Ishikawa (cell line): ENCODE results near the gene CFAP20DC.

Experiments used
- CEBPB ChIP-seq: IDR thresholded peaks from 2 replicates; pipeline ENCODE4 v1.6.1; 2012
- CREB1 ChIP-seq: IDR thresholded peaks from 2 replicates; pipeline ENCODE4 v1.6.1; 2012; ENCODE audit warnings: low read depth
- EGR1 ChIP-seq: IDR thresholded peaks from 2 replicates; pipeline ENCODE4 v1.6.1; 2012
- EP300 ChIP-seq: IDR thresholded peaks from 2 replicates; pipeline ENCODE4 v1.6.1; 2012; ENCODE audit warnings: borderline replicate concordance
- FOXM1 ChIP-seq: IDR thresholded peaks from 2 replicates; pipeline ENCODE4 v1.6.1; 2012; ENCODE audit warnings: low read depth, borderline replicate concordance
- NFIC ChIP-seq: IDR thresholded peaks from 2 replicates; pipeline ENCODE4 v1.6.1; 2012
- RAD21 ChIP-seq: IDR thresholded peaks from 2 replicates; pipeline ENCODE4 v1.6.1; 2012; ENCODE audit warnings: low read depth
- TAF1 ChIP-seq: IDR thresholded peaks from 2 replicates; pipeline ENCODE4 v1.6.1; 2012; ENCODE audit warnings: low read depth, mild to moderate bottlenecking
- TCF12 ChIP-seq: IDR thresholded peaks from 2 replicates; pipeline ENCODE4 v1.6.1; 2012; ENCODE audit warnings: low read depth
- TEAD4 ChIP-seq: IDR thresholded peaks from 2 replicates; pipeline ENCODE4 v1.6.1; 2012
- YY1 ChIP-seq: IDR thresholded peaks from 2 replicates; pipeline ENCODE4 v1.6.1; 2012; ENCODE audit warnings: low read depth
- ZBTB7A ChIP-seq: IDR thresholded peaks from 2 replicates; pipeline ENCODE4 v1.6.1; 2012; ENCODE audit warnings: low read depth
- TF ChIP-seq, protein P1 (sequence below): IDR thresholded peaks from 2 replicates; pipeline ENCODE4 v1.6.1; 2012
- TF ChIP-seq, protein P2 (sequence below): IDR thresholded peaks from 2 replicates; pipeline ENCODE4 v1.6.1; 2012
- TF ChIP-seq, protein P3 (sequence below): IDR thresholded peaks from 2 replicates; pipeline ENCODE4 v1.6.1; 2012; ENCODE audit warnings: low read depth, mild to moderate bottlenecking

CFAP20DC gene

DNA sequence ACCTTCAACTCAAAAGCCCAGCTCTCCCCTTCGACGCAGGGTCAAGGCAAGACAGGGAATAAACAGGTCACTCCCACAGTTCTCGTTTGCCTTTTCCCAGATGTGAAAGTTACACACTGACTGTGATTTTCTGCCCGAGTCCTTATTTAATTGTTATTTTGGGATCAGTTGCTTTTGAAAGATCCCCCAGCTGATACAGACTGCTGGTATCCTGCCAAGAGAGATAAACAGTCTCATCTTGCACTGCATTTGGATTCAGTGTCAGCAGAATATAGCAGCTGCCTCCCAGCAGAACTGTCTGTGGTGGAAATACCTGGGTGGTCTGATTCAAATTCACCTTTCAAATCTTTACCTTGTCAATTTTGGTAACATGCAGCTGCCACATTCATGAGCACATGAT lies 327.3 kb downstream of the CFAP20DC start:
- TF ChIP-seq TAF1: no peak
- TF ChIP-seq ZBTB7A: no peak
- no peak for TF ChIP-seq EP300
- no peak for TF ChIP-seq RAD21
- TF ChIP-seq, protein P1, sequence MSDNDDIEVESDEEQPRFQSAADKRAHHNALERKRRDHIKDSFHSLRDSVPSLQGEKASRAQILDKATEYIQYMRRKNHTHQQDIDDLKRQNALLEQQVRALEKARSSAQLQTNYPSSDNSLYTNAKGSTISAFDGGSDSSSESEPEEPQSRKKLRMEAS: no peak
- TF ChIP-seq, protein P2, sequence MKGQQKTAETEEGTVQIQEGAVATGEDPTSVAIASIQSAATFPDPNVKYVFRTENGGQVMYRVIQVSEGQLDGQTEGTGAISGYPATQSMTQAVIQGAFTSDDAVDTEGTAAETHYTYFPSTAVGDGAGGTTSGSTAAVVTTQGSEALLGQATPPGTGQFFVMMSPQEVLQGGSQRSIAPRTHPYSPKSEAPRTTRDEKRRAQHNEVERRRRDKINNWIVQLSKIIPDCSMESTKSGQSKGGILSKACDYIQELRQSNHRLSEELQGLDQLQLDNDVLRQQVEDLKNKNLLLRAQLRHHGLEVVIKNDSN: no peak
- TF ChIP-seq TCF12: no peak
- no peak for TF ChIP-seq CREB1
- no peak for TF ChIP-seq NFIC

DNA sequence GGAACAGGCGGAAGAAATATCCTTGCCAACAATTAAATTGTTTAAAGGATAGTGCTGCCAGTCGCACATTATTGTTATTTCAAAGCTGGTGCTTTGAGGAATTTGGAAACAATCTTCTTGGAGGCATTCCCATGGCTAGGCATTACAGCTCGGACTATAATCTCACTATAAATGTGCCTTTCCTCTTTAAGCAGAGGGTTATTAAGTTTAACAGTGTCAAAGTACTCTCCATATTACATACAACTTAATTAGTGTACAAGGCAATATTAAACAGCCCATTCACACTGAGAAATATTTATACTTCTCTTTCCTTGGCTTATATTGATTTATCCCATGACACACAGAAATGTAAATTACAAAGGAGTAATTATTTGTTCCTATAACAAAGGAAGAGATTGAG lies 329.3 kb downstream of the CFAP20DC start:
- no peak for TF ChIP-seq NFIC
- TF ChIP-seq EP300: no peak
- TF ChIP-seq ZBTB7A: no peak
- TF ChIP-seq, protein P1: no peak
- TF ChIP-seq FOXM1: no peak
- TF ChIP-seq TAF1: no peak
- TF ChIP-seq, protein P3, sequence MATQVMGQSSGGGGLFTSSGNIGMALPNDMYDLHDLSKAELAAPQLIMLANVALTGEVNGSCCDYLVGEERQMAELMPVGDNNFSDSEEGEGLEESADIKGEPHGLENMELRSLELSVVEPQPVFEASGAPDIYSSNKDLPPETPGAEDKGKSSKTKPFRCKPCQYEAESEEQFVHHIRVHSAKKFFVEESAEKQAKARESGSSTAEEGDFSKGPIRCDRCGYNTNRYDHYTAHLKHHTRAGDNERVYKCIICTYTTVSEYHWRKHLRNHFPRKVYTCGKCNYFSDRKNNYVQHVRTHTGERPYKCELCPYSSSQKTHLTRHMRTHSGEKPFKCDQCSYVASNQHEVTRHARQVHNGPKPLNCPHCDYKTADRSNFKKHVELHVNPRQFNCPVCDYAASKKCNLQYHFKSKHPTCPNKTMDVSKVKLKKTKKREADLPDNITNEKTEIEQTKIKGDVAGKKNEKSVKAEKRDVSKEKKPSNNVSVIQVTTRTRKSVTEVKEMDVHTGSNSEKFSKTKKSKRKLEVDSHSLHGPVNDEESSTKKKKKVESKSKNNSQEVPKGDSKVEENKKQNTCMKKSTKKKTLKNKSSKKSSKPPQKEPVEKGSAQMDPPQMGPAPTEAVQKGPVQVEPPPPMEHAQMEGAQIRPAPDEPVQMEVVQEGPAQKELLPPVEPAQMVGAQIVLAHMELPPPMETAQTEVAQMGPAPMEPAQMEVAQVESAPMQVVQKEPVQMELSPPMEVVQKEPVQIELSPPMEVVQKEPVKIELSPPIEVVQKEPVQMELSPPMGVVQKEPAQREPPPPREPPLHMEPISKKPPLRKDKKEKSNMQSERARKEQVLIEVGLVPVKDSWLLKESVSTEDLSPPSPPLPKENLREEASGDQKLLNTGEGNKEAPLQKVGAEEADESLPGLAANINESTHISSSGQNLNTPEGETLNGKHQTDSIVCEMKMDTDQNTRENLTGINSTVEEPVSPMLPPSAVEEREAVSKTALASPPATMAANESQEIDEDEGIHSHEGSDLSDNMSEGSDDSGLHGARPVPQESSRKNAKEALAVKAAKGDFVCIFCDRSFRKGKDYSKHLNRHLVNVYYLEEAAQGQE: no peak
- TF ChIP-seq CREB1: no peak
- no peak for TF ChIP-seq EGR1

DNA sequence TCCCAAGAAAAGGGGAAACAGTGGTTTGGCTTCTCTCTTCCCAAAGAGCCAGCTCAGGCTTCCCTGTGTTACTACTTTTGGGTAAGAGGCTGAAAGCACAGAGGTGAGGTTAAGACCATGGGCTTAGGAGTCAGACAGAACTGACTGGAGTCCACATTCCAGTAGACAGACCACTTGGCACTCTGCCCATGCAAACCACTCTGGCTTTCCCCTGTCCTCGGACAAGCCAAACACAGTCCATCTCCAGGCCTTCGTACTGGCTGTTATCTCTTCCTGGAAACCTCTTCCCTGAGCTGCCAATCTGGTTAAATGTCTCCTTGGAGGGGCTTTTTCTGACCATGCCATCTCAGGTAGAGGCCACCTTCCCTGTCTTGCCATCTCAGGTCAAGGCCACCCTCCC lies 330.1 kb downstream of the CFAP20DC start:
- TF ChIP-seq EGR1 (no peak), CREB1 (no peak), TCF12 (no peak), RAD21 (no peak), NFIC (no peak), ZBTB7A (no peak), TEAD4 (no peak), FOXM1 (no peak), TAF1 (no peak), YY1 (no peak), EP300 (no peak), CEBPB (no peak)
- TF ChIP-seq, protein P1: no peak
- TF ChIP-seq, protein P2: no peak
- TF ChIP-seq, protein P3: no peak

DNA sequence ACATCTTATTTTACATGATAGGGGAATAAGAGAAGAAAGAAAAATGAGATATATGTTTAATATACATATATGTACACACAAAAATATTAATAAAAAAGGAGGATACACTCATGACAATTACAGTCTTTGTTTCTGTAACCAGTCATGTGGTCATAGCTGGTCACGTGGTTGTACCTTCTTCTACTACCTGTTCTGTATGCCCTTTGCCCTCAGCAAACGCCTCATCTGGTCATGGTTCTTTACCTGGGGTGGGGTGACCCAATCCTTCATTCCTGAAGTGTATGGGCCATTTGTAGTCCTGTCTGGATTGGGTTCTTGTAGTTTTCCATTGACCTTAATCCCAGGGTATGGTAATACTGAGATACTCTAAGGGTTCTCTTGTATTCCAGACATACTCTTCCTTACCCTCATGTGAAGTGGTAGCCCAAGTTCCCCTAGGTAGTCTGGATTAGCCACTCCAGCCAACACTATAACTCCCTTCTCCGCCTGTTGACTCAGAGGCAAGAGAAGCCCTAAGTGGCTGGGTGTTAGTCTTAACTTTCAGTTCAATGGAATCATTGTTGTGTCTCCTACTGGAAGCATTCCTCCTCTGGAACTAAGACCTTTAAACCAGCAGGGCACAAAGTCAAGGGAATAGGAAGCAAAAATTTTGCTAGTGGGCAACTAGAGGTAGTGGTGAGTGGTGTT lies 336.0 kb downstream of the CFAP20DC start:
- TF ChIP-seq EGR1: no peak
- TF ChIP-seq, protein P2: no peak
- TF ChIP-seq FOXM1: no peak
- no peak for TF ChIP-seq NFIC
- no peak for TF ChIP-seq CEBPB
- no peak for TF ChIP-seq ZBTB7A
- TF ChIP-seq YY1: no peak
- no peak for TF ChIP-seq TAF1
- TF ChIP-seq TEAD4: no peak
- TF ChIP-seq, protein P3: no peak
- no peak for TF ChIP-seq TCF12
- no peak for TF ChIP-seq EP300
- no peak for TF ChIP-seq RAD21
